Globus pallidus (tissue), 1 donor: ENCODE measurements around the gene OAF.
"Not testable (repeated sequence)": the region's sequence is repeated elsewhere in the genome, so short reads cannot be mapped to it uniquely, and the experiment has no call there.

Source experiments
- DNase-seq: peaks from one replicate; pipeline ENCODE4 v3.0.0-alpha.2; 2015; ENCODE audit warnings: low spot score

Gene OAF

DNA sequence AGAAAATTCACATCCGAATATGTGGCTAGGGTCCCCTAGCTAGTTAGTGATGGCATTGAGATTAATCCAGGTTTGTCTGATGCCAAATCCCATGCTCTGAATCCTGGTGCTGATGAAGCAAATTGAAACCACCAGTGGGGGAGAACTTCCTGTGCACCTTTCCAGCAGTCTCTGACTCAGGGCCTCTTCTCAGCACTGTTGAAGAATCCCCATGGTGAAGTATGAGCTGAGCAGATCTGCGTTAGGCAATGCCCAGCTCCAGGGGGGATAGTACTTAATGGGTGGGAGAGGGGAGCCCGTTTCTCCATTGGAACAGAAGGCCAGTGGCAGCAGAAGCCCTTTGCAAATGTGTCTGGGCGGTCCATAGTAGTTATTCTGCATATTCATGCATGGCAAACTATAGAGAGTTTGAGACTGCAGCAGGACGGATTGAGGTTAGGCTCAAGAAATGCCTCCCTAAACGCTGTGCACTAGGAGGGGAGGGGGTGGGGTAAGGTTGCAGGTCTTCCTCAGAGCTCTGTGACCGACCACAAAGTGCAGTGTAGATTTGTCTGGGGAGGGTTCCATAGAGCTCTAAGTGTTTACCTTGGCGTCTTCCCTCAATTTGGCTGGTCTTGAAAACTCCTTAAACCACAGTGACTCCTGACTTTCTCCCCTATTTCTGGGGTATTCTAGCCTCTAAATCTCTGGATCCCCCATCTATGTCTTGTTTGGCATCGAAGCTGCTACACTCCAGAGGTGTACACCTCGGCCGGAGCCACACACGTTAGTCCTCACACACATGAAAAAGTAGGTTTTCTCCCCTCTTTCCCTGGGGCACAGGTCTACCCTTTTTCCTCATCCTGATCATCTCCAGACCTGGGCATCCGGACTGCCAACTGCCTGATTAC, 33.9 kb downstream of the OAF start:
- no peak for DNase-seq

DNA sequence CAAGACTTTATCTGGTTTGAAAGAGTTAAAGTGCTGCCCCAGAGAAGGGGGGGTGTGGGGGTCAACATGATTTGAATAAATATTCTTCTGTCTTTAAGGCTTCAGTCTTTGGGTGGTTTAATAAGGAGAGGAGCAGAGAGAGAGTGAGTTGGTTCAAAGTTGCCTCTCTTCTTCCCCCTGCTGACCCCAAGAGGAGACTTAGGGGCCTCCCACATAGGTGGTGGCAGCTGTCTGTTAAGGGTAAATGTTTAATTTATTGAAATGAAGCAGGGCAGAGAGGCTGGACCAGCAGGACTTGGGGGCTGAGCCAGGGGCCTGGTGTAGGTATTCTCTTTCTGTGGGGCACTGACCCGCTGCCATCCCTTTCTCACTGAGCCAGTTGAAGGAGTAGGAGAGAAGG, 34.6 kb downstream of the OAF start:
- DNase-seq: no peak

DNA sequence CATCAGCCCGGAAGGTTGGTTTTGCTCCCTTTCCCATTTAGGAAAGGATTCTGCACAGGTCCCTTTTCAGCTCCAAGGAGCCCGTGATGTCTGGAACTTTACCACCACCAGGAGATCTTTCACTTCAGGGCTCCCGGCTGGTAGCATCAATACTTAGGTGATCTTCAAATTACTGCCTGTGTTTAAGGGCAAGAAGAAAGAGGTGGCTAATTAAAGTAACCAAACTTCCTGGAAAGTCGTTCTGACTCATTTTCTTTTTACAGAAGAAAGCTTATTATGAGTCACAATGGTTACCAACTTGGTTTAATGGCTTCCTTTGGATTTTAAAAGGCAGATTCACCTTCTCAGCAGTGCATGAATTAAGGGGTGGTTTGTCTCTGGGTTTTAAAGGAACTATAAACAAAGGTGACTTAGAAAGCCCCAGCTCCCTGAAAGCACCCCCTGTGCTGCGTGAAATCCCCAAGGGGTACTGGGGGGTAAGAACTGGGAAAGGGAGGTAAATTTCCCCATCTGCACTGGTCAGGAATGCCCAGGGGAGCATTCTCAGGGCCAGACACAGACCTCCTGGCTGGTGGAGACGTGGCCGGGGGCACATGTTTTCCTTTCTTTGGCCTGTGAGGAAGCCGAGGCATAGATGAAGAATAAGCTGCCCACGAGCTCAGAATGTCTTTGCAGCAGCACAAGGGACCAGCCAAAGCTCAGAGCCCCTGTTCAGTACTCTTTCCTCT, 37.9 kb downstream of the OAF start:
- no peak for DNase-seq

DNA sequence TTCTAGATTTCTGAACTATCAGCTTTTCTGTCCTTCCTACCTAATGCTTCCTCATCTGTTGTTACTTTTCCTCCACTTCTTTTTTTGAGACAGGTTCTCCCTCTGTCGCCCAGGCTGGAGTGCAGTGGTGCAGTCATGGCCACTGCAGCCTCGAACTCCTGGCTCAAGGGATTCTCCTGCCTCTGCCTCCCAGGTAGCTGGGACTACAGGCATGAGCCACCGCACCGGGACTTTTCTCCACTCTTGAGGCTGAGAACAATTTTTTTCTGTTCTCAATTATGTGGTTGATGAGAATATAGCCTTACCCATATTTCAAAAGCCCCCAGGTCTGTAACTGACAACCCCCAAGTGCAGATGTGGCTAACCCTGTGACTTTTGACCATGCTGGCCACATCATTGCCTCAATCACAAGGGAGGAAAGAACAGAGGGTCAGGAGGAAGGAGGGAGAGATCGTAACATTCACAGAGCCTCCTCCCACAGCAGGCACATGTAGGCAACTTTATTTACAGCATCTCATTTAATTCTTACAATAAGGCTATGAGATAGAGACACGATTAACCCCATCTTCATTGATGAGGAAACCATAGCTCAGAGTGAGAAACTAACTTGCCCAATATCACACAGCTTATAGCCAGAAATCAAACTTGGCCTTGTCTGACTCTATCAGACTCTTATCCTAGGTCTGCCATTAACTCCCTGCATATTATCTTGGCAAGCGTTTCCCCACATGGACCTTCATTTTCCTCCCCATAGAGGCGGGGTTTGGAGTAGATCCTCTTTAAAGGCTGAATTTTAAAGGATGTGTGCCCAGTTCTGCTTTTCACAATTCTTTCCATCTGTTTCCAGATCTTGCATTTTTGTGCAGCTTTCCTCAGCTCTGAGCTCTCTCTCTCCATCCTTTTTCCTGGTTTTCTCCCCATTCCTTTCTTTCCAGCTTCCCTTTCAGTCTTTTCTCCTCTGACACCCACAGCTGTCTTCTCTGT, 38.7 kb downstream of the OAF start:
- no peak for DNase-seq

DNA sequence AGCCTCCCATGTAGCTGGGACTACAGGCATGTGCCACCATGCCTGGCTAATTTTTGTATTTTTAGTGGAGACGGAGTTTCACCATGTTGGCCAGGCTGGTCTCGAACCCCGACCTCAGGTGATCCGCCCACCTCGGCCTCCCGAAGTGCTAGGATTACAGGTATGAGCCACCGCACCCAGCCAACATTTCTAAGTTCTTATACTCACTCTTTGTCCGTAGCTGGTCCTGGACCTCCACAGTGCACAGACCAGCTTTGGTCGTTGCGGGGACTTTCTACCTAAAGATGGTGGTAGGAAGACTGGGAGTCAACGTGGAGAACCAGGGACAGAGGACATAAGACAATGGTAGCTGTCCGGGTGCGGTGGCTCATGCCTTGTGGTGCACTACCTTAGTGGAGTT, 42.5 kb downstream of the OAF start:
- not testable (repeated sequence) for DNase-seq

DNA sequence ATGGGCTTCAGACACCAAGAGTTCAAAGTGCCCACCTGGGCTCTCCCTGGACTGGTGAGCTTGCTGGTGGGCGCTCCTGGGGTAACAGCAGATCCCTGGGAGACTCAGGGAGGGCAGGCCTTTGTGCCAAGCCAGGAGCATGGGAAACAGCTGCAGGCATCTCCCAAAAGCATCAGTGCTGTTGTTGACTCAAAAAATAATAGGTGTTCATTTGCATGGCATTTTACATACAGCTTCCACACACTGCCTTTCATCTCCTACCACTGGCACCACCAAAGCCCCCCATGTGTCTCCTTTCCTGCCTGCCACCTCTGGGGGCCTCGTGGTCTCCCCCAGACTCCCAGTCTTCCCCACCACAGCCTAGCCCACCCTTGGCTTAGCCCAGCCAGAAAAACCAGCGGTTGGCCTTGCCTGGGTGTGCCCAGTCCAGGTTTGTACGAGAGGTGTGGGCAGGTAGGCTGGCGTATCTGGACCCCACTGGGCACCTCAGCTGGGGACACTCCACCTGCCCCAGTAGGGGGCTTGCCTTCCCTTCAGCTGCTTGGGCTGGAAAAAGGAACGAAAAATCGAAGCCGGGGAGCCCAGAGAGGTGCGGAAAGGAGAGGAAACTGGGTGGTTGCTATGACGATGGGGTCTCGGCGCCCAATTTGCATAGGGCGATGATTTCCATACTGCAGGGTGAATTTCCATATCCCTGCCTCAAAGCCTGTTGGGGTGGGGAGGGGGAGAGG, 44.1 kb downstream of the OAF start:
- DNase-seq: no peak

DNA sequence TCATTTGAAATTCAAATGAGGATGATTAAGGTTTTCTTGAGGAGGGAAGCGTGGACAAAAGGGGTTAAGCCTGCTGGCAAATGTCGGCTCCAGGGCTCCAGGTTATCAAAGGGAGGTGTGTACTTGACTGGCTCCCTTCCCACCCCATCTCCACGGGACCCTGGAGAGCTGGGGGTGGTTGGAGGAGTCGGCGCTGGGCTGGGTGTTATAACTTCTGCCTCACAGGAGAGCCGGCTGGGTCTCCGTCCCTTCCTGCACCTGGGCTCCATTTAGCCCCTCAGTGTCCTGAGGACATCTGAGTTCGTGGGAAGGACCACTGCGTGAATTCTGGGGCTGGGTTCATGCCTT, 44.7 kb downstream of the OAF start:
- no peak for DNase-seq

DNA sequence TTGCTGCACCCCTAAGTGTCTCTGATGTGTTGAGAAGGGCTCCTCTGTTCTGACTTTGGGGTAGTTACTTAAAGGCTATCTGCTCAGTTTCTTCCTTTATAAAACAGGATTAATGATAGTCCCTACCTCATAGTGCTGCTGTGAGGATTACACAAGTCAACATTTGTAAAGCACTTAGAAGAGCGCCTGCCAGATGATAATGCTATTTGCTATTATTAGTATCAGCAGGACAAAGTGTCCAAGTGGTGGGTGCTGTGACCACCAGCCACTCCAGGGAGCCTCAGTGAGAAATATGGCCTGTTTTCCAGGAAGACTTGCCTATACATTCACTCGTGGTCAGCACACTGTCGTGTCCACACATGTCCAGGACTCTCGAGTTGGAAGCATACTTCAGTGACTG, 45.3 kb downstream of the OAF start:
- DNase-seq: no peak

DNA sequence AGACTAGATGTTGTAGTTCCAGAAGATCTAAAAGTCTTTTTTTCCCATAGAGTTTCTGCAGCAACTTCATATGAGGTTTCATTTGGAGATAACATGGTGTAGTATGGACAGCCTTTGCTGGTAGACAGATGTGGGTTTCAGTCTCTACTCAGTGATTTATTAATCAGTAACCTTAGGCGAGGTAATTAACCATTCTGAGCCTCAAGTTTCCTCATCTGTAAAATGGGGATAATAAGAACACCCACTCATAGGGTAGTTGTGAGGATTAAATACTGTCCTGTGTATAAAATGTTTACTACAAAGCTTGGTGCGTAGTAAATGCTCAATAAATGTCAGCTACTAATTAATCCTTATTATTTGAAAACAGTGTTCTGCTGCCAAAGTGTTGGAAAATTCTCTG, 45.9 kb downstream of the OAF start:
- no peak for DNase-seq

DNA sequence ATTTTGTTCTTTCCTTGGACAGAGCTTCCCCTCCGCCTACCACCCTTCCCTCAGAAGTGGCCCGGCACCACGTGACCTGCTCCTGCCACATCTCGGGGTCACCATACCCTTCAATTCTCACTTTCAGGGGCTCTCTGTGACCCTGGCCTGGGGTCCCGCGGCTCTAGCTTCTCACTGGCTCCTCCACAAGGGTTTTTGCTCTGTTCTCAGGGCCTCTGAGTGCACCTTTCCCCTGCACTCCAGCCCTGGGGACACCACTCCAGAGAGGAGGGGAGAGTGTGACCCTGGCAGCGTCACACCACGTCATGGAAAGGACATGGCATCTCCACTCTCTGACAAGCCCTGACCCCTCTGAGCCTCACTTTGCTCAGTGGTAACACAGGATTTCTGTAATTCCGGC, 46.5 kb downstream of the OAF start:
- DNase-seq: no peak

DNA sequence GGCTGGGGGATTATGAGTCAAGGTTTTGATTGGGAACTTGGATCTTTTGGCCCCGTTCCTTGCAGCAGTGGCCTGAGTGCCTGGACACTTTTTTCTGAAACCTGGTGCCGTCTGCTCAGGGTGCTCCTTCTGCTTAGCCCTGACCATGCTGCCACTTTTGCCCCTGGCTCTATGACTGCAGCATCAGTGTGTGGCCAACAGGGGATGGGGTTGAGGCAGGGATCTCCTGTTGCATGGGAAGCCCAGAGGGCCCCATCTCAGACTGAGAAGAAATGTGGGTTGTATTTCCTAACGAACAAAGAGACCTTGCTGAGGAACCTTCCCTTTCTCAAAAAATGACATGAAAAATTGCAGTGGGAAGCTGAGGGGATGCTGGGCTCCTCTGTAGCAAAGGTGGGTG, 47.8 kb downstream of the OAF start:
- DNase-seq: no peak

DNA sequence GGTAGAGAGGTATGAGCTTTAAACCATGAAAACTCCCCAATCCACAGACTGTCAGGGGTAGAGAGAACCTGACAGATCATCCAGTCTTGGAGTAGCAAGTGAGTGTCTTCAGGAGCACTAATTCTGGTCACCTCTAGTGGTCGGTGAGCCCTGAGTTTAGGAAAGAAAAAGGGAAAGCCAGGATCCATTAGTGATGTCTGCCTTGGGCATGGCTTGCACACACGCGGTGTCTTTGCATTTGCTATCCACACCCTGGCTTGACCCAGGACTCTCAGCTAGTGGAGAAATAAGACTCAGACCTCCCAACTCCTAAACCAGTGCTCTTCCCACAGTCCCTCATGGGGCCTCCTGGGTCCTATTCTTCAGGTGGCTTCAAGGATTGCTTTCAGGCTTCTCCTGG, 48.4 kb downstream of the OAF start:
- no peak for DNase-seq

DNA sequence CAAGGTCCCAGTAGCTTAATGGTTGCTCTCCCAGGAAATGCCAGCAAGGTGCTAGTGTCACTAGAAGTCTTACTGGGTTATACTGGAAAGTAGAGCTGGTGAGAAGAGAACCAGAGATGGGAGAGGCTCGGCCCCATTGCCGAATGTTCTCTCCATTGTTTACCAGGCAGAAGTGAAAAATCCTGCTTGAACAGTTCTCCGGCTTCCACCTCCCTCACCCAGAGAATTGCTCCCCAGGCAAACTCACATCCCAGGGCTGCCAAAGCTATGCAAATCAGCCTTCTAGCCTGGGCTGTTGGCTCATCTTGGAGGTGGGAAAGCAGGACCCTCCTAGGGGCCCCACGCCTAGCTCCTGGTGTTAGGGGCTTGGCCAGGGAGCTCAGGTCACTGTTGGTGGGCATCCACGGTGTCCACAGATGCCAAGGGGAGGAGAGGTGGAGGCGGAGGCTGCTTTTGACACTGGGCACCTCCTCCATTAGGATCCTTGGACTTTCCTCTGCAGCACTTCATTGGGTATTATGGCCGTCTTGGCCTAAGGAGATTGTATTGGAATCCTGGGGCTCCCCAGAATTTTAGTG, 49.2 kb downstream of the OAF start:
- no peak for DNase-seq

DNA sequence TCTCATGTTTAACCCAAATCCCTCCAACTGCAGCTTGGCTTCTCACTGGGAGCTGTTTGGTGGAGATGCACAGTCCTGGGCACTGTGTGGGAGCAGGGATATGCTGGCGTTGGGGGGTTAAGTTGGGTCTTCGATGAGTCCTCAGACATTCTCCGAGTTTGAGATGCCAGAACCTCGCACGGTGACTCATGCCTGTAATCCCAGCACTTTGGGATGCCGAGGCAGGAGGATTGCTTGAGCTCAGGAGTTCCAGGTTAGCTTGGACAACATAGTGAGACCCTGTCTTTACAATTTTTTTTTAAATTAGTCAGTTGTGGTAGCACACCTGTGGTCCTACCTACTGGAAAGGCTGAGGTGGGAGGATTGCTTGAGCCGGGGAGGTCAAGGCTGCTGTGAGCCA, 49.8 kb downstream of the OAF start:
- DNase-seq: no peak

DNA sequence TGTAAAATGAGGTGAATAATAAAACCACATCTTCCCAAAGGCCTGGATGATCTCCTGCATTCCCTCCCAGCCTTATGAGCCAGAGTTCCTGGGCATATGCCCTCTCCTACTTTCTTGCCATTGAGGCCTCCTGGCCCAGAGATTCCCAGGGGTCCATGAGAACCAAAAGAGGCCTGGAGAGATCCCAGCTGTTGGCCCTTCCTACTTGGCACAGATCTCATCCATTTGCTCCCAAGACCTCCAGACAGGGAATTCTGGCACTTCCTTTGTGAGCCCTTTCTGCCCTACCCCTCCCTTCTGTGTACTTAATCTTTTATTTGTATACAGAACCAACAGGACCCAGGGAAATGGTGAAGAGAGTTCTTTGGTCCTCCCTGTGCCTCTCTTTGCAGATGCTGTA, 50.5 kb downstream of the OAF start:
- no peak for DNase-seq

DNA sequence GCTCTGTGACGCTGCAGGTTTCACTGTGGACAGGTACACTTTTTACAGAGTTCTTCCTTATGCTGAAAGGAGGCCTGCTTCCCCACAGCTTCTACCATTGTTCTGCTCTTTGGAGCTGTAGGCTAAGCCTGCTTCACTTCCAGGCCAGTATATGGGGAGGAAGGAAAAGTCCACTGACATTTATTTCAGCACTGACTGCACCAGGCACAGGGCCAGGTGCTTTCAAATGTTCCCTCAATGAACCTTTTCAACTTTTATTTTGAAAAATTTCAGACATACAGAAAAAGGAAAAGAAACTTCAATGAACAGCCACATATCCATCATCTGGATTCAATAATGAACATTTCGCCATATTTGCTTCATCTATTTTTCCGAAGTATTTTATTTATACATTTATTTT, 51.1 kb downstream of the OAF start:
- no peak for DNase-seq

DNA sequence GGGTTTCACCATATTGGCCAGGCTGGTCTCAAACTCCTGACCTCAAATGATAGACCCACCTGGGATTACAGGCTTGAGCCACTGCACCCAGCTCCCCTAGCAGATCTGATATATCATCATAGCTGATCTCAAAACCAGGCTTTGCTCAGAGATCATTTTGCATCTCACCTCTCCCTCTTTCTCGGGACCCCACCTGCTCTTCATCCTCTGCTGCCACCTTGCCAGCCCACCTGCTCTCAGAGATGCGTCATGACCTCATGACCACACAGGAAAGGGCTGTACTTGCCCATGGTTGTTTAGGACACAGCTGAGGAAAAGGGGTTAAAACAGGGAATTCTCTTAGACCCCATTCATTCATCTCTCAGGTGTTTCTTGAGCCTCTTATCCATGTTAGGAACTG, 56.5 kb downstream of the OAF start:
- DNase-seq: no peak

DNA sequence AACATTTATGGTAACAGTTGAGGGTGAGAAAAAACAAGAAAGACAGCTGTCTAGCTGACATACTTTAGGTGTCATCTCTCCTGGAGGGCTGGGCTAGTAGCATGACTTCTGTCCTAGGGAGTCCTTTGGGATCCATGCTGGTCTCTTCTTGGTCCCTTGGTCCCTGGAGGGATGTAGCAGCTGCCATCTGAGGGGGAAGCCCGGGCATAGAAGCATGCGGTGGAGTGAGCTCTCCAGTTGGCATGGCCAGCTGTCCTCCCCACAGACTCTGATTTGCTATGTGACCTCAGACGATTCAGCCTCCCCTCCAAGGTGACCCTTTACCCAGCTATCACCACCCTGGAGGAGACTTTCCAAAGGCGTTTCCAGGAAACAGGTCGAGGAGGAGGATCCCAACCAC, 57.9 kb downstream of the OAF start:
- no peak for DNase-seq

DNA sequence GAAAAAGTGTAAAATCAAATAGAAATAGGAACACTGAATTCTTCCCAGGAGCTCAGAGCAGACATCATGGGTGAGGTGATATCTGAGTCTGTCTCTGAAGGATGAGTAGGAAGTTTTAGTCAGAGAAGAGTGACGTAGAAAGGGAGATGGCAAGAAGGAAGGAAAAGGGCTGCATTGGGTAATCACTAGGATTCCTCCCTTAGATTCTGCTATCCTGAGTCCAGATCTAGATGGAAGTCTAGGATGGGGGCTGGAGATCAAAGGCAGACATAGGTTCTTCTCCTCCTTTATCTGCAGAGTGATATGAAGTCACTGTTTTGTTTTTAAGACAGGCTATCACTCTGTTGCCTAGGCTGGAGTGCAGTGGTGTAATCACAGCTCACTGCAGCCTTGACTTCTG, 59.6 kb downstream of the OAF start:
- no peak for DNase-seq

DNA sequence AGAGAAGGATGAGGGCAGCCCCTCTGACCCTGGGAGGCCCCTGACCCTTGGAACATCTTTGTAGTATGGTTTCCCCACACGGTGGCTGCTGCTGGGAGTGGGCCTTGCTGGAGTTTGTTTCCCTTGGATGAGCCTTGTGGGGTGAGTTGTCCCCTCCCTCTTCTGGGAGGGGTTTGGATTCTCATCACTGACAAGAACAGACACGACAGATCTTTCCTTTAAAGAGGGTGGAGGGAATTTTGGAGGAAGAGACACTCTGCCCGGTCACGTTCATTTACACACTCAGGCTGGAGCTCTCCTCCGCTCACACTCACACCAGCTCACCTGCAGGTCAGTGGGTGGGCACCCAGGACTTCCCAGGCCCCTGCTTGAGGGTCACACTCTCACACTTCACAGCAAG, 60.8 kb downstream of the OAF start:
- no peak for DNase-seq

DNA sequence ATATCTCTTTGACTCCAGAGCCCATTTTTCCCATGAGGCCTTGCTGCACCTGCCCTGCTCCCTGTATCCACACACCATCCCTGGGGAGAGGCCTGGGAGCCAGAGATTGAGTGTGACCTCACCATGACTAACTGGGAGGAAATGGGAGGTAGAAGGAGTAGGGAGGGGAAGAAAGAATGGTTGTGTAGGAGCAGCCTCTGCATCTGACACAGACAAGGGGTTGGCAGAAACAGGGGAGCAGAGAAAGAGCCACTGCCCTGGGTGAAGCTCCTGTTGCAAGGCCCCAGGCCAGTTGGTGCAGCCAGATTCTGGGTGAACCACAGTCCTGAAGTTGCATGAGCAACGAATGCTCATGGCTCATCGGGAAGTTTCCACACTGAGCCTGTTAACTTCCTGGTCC, 61.5 kb downstream of the OAF start:
- no peak for DNase-seq

DNA sequence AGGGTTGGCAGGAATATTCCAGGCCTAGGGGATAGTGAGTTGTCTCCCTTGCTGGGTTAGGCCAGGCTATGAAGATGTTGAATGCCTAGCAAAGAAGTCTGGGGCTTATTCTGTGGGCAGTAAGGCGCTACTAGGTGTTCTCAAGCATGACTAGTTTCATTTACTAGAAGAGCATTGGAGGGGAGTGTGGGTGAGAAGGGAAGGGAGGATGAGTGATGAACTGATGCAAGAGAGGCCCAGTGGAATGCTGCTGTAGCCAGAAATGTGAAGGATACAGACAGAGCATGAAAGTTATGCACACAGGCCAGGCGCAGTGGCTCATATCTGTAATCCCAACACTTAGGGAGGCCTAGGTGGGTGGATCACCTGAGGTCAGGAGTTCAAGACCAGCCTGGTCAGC, 62.6 kb downstream of the OAF start:
- DNase-seq: no peak
